A673 (cell line): ENCODE data around the gene UGT1A7. TPM values are rescaled to one million over a fixed set of nuclear protein-coding genes. Genes with fewer than 3 reads are reported as not detected.
"Not testable (repeated sequence)": the region's sequence is repeated elsewhere in the genome, so short reads cannot be mapped to it uniquely, and the experiment has no call there.

ENCODE experiments used
- BruUV-seq: library from RNA; stranded (reverse); fragments of 400-500 nt; replicated peaks from 2 replicates; lab custom pipeline; 2021; lab: Mats Ljungman, UMichigan
- CTCF ChIA-PET: fragments of 300-600 bp; sonication (Branson Sonifier 250); formaldehyde crosslinking; loops from one replicate; lab custom pipeline; 2022; ENCODE audit warnings: antibody characterized with exemption; lab: Charles Lee
- POLR2A ChIA-PET: fragments of 300-600 bp; sonication (Branson Sonifier 250); formaldehyde crosslinking; loops from one replicate; lab custom pipeline; 2022; ENCODE audit warnings: antibody characterized with exemption; ENCODE audit not compliant: low non-redundant PET; lab: Charles Lee
- DNase-seq: peaks from one replicate; pipeline ENCODE4 v3.0.0-alpha.2; 2015; ENCODE audit warnings: low spot score
- H3K27ac ChIP-seq: fragments of 200-600 bp; sonication (generic); 2 replicates; pipeline ENCODE4 v1.5.1; 2016; ENCODE audit warnings: mixed run types, low read depth, mild to moderate bottlenecking, mixed read lengths, antibody characterized with exemption, low read length; ENCODE audit not compliant: poor library complexity, severe bottlenecking
- H3K27me3 ChIP-seq: fragments of 200-600 bp; sonication (generic); replicated peaks from 2 replicates; pipeline ENCODE4 v1.6.1; 2017; ENCODE audit warnings: mixed run types, low read depth, mild to moderate bottlenecking, mixed read lengths, antibody characterized with exemption, low read length; ENCODE audit not compliant: insufficient read depth, poor library complexity
- H3K36me3 ChIP-seq: fragments of 200-600 bp; sonication (generic); 2 replicates; pipeline ENCODE4 v1.6.1; 2016; ENCODE audit warnings: mixed run types, mild to moderate bottlenecking, mixed read lengths, antibody characterized with exemption, low read length; ENCODE audit not compliant: insufficient read depth, poor library complexity, severe bottlenecking
- H3K4me1 ChIP-seq: fragments of 200-600 bp; sonication (generic); 2 replicates; pipeline ENCODE4 v1.6.1; 2017; ENCODE audit warnings: mixed run types, mild to moderate bottlenecking, mixed read lengths, antibody characterized with exemption, low read length; ENCODE audit not compliant: insufficient read depth, poor library complexity, severe bottlenecking
- H3K4me3 ChIP-seq: fragments of 200-600 bp; sonication (generic); 2 replicates; pipeline ENCODE4 v1.5.1; 2016; ENCODE audit warnings: low read depth, mixed run types, mild to moderate bottlenecking, mixed read lengths, low read length; ENCODE audit not compliant: poor library complexity, severe bottlenecking
- H3K9me3 ChIP-seq: fragments of 200-600 bp; sonication (generic); 2 replicates; pipeline ENCODE4 v1.6.1; 2016; ENCODE audit warnings: mixed run types, low read depth, mild to moderate bottlenecking, mixed read lengths, antibody characterized with exemption, low read length; ENCODE audit not compliant: poor library complexity, severe bottlenecking
- EZH2 ChIP-seq: fragments of 200-600 bp; sonication (generic); IDR thresholded peaks from 2 replicates; pipeline ENCODE4 v1.6.1; 2017; ENCODE audit warnings: borderline replicate concordance, low read depth, mild to moderate bottlenecking, mixed read lengths, antibody characterized with exemption, low read length; ENCODE audit not compliant: poor library complexity, severe bottlenecking
- intact Hi-C: fragments of 100-400 bp; cut with micrococcal nuclease; formaldehyde crosslinking; loops from one replicate; pipeline ENCODE4 v1.10.0; 2022; ENCODE audit not compliant: unreplicated experiment
- total RNA-seq: library from RNA; stranded (reverse); gene quantifications from 2 replicates; pipeline ENCODE4 v1.2.3, GENCODE V29; 2021
- TF ChIP-seq, protein P1 (sequence below): fragments of 300-800, 200-600 bp; sonication (generic); conservative IDR thresholded peaks from 2 replicates; pipeline ENCODE4 v1.5.1; 2017; ENCODE audit warnings: low read depth, mild to moderate bottlenecking, antibody characterized with exemption, low read length, moderate library complexity, mixed read lengths

Gene UGT1A7
- total RNA-seq, 1 experiment from 2014 or later, result not detected

DNA sequence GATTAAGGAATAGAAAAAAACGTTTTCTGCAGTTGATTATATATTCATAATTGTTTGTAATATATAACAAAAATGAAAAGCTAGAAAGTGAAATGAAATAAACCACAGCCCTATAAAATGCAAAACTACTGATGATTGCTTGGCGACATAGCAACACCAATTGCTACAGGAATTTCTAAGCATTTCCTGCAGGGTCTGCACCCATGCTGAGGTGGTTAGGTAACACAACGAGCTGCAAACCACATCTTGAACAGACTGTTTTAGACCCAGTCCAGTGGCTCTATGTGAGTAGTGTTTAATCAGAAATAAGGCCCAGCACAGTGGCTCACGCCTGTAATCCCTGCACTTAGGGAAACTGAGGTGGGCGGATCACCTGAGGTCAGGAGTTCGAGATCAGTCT is 27.2 kb upstream of the UGT1A7 start:
- H3K36me3 ChIP-seq, result no peaks in the 10 kb centered on the region
- BruUV-seq, result no TSS peak
- CTCF ChIA-PET, result no interaction called here
- no peak for TF ChIP-seq EZH2
- TF ChIP-seq, protein P1, sequence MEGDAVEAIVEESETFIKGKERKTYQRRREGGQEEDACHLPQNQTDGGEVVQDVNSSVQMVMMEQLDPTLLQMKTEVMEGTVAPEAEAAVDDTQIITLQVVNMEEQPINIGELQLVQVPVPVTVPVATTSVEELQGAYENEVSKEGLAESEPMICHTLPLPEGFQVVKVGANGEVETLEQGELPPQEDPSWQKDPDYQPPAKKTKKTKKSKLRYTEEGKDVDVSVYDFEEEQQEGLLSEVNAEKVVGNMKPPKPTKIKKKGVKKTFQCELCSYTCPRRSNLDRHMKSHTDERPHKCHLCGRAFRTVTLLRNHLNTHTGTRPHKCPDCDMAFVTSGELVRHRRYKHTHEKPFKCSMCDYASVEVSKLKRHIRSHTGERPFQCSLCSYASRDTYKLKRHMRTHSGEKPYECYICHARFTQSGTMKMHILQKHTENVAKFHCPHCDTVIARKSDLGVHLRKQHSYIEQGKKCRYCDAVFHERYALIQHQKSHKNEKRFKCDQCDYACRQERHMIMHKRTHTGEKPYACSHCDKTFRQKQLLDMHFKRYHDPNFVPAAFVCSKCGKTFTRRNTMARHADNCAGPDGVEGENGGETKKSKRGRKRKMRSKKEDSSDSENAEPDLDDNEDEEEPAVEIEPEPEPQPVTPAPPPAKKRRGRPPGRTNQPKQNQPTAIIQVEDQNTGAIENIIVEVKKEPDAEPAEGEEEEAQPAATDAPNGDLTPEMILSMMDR, result no peak
- intact Hi-C loops, result no loop called here
- no peaks in the 10 kb centered on the region for H3K9me3 ChIP-seq
- DNase-seq, result peak; percentile 12
- no peak overlapping the region for H3K27ac ChIP-seq
- no peak overlapping the region for H3K4me3 ChIP-seq
- H3K4me1 ChIP-seq, result no peaks in the 10 kb centered on the region
- no peaks in the 10 kb centered on the region for H3K27me3 ChIP-seq
- POLR2A ChIA-PET, result no interaction called here

DNA sequence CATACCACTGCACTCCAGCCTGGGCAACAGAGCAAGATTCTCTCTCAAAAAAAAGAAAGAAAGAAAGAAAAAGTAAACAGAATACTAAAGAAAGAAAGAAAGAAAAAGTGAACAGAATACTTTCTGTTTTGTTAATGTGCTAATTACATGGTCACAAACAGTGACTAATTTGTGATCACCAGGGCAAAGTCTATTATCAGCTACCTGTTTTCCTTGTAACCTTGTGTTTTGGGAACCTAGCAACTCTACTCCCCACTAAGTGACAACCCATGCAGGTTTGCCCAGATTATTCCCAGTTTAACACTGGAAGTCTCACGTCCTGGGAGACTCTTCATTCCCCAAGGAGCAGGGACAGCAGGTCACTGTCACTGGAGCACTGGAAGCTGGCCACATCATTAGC is 26.7 kb upstream of the UGT1A7 start:
- H3K27ac ChIP-seq, result no peak overlapping the region
- no peaks in the 10 kb centered on the region for H3K36me3 ChIP-seq
- TF ChIP-seq, protein P1, result no peak
- no peak for TF ChIP-seq EZH2
- ChIA-PET POLR2A (no interaction called here), CTCF (no interaction called here)
- DNase-seq, result no peak
- intact Hi-C loops, result no loop called here
- no peak overlapping the region for H3K4me3 ChIP-seq
- H3K27me3 ChIP-seq, result no peaks in the 10 kb centered on the region
- no peaks in the 10 kb centered on the region for H3K4me1 ChIP-seq
- no TSS peak for BruUV-seq
- no peaks in the 10 kb centered on the region for H3K9me3 ChIP-seq

DNA sequence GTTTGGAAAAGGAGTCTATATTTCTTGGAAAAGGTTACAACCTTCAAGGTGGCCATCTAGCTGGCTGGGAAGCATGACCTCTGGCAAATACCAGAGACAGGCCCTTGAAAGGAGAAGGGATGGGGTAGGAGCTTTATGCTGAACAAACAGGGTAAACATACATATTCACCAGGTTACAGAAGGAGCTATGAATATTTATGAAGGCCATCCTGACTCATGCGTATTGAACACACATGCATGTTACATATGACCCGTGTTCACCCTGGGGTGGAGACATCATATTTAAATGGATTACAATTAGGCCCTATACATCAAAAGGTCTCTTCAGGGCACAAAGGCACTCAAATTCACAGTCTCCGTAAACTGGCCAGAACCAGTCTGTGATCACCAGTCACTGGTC is 25.8 kb upstream of the UGT1A7 start:
- H3K36me3 ChIP-seq, DNase-seq, POLR2A ChIA-PET, H3K27ac ChIP-seq, intact Hi-C loops, H3K4me1 ChIP-seq, H3K9me3 ChIP-seq, H3K27me3 ChIP-seq, BruUV-seq, H3K4me3 ChIP-seq, CTCF ChIA-PET: not testable (repeated sequence)

DNA sequence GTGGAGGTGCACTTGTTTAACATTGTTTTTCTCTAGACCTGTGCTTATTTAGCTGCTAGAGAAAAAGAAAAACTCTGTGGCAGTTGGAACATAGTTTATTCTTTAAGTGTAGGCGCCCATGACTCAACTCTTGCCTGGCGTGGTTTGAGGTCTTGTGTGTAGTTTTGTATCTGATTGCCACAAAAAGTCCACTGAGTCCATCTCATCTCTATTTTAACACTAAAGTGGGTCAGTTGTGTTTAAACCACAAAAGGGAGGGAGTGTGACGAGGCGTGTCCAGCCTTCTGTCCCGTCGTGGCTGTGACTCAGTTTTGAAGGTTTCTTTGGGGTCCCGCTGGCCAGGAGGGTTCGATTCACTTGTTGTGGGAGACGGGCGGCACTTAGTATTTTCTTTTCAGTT is 25.3 kb upstream of the UGT1A7 start:
- POLR2A ChIA-PET, result no interaction called here
- H3K4me3 ChIP-seq, result no peak overlapping the region
- no peaks in the 10 kb centered on the region for H3K9me3 ChIP-seq
- no TSS peak for BruUV-seq
- intact Hi-C loops, result no loop called here
- no peaks in the 10 kb centered on the region for H3K4me1 ChIP-seq
- TF ChIP-seq, protein P1, result no peak
- no peak for TF ChIP-seq EZH2
- H3K36me3 ChIP-seq, result no peaks in the 10 kb centered on the region
- no peak for DNase-seq
- no peaks in the 10 kb centered on the region for H3K27me3 ChIP-seq
- no peak overlapping the region for H3K27ac ChIP-seq
- CTCF ChIA-PET, result no interaction called here
